ENCODE results near the gene RBPJ. TPM values are rescaled to one million over a fixed set of nuclear protein-coding genes. Genes with fewer than 3 reads are reported as not detected.
"Not testable (repeated sequence)": the region's sequence is repeated elsewhere in the genome, so short reads cannot be mapped to it uniquely, and the experiment has no call there.

RBPJ gene
- total RNA-seq, 6 experiments from 2014 or later = 60.9 to 71.7 (median 69.0) TPM

DNA sequence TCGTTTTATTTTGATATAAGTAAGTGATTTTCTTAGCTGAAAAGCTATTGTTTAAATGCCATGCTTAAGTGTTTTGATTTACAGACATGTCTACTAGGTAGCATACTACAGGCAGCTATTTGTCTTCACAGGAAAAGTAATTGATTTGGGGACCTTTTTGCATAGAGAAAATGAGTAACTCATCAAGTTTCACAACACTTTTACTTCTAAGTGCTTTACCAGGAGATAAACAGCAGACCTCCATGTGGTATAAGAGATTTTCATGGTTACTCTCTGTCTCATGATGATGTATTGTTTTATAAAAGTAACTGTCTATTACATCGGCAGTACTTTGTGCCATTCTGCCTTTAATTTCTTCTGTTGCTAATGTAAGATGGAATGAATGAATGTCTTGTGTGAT, 28.7 kb downstream of the RBPJ start:
- no peak for DNase-seq
- Mint-ChIP-seq H3K4me1 (ENCODE audit: low read depth) (peaks cover 35% of the 10 kb centered on the region), H3K4me3 (no peak overlapping the region), H3K36me3 (ENCODE audit: low read depth) (no peaks in the 10 kb centered on the region), H3K27ac (no peak overlapping the region), H3K9me3 (no peaks in the 10 kb centered on the region), H3K27me3 (ENCODE audit: insufficient read depth) (no peaks in the 10 kb centered on the region; the same call in 1 of the 2 replicates)
- TF ChIP-seq, protein P1, sequence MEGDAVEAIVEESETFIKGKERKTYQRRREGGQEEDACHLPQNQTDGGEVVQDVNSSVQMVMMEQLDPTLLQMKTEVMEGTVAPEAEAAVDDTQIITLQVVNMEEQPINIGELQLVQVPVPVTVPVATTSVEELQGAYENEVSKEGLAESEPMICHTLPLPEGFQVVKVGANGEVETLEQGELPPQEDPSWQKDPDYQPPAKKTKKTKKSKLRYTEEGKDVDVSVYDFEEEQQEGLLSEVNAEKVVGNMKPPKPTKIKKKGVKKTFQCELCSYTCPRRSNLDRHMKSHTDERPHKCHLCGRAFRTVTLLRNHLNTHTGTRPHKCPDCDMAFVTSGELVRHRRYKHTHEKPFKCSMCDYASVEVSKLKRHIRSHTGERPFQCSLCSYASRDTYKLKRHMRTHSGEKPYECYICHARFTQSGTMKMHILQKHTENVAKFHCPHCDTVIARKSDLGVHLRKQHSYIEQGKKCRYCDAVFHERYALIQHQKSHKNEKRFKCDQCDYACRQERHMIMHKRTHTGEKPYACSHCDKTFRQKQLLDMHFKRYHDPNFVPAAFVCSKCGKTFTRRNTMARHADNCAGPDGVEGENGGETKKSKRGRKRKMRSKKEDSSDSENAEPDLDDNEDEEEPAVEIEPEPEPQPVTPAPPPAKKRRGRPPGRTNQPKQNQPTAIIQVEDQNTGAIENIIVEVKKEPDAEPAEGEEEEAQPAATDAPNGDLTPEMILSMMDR (IDR thresholded peaks at IDR 0.05) = no peak

DNA sequence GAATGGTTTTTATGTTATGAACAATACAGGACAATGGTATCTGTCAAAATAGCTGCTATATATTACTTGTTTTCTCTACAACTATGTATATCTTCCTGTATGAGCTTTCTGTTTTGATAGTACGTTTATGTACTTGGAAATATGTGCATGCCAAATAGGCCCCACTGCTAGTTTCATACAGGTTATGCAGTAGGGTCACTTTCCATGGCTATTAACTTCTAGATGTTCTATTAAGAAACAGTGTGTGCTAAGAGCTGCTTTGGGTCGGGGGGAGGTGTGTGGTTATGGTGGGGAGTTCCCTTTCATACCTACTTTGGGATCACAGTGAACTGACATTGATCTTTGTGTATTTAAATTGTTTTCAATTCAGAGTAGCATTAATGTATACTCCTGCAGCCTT, 30.9 kb downstream of the RBPJ start:
- Mint-ChIP-seq H3K27me3 (ENCODE audit: insufficient read depth) (no peaks in the 10 kb centered on the region; the same call in 1 of the 2 replicates), H3K27ac (no peak overlapping the region), H3K4me3 (no peak overlapping the region), H3K36me3 (ENCODE audit: low read depth) (no peaks in the 10 kb centered on the region), H3K4me1 (ENCODE audit: low read depth) (peaks cover 17% of the 10 kb centered on the region), H3K9me3 (no peaks in the 10 kb centered on the region)
- TF ChIP-seq, protein P1 (IDR thresholded peaks at IDR 0.05) = no peak
- no peak for DNase-seq

DNA sequence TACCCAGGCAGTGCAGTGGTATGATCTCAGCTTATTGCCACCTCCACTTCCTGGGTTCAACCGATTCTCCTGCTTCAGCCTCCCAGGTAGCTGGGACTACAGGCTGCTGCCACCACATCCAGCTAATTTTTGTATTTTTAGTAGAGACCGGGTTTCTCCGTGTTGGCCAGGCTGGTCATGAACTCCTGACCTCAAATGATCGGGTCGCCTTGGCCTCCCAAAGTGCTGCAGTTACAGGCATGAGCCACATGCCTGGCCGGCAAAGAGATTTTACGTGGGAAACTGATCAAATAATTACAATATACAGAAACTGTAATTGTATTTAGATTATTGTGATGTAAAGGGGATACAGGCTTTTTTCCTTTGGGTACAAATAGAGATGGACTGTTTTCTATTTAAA, 33.7 kb downstream of the RBPJ start:
- DNase-seq = no peak
- no peak overlapping the region for H3K27ac Mint-ChIP-seq
- no peaks in the 10 kb centered on the region for H3K27me3 Mint-ChIP-seq (ENCODE audit: insufficient read depth)
- peaks cover 19% of the 10 kb centered on the region for H3K4me1 Mint-ChIP-seq (ENCODE audit: low read depth)
- no peak overlapping the region for H3K4me3 Mint-ChIP-seq
- H3K9me3 Mint-ChIP-seq = no peaks in the 10 kb centered on the region
- H3K36me3 Mint-ChIP-seq (ENCODE audit: low read depth) = no peaks in the 10 kb centered on the region
- TF ChIP-seq, protein P1 (IDR thresholded peaks at IDR 0.05) = no peak

DNA sequence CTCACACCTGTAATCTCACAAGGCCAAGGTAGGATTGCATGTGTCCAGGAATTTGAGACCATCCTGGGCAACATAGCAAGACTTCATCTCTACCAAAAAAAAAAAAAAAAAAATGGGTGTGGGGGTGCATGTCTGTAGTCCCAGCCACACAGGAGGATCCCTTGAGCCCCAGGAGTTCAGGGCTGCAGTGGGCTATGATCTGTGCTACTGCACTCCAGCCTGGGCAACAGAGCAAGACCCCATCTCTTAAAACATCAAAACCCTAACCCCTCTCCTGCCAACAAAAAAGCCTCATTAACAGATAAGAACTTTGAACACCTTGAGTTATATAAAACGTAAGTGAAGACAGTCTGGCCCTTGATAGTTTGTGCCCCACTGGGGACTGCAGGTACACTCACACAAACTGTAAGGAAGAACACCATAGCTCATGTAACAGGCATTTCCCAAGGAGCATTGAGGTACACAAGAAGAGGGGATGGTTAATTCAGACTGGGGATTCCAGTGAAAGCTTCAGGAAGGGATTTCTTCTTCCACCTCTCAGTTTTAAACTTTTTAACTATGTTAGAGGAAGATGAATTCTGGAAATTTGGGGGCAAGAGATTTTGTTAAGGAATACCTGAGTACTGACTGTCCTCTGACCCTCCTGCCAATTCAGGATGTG, 34.7 kb downstream of the RBPJ start:
- no peak for DNase-seq
- Mint-ChIP-seq H3K4me1 (ENCODE audit: low read depth) (peaks cover 22% of the 10 kb centered on the region), H3K4me3 (no peak overlapping the region), H3K27ac (no peak overlapping the region), H3K36me3 (ENCODE audit: low read depth) (no peaks in the 10 kb centered on the region), H3K27me3 (ENCODE audit: insufficient read depth) (no peaks in the 10 kb centered on the region), H3K9me3 (no peaks in the 10 kb centered on the region)
- TF ChIP-seq, protein P1 (IDR thresholded peaks at IDR 0.05) = no peak

DNA sequence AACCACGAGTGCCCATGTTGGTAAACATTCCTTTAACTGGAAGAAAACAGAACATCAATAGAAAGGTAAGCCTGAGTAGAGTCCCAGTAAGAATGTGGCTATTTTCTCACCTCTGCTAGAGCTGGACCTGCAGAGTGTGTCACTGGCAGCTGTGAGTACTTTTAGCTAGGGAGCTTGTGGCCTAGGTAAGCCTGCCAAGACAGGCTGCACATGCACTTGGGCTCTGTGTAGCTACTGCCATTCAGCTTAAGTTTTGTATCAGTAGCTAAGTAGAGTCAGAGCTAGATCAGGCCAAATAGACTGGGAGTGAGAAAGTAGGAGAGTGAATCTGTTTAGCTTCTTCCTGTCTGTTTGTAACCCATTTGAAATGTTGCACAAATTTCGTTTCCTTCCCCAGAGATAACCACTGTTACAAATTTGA, 35.3 kb downstream of the RBPJ start:
- H3K4me3 Mint-ChIP-seq = no peak overlapping the region
- no peaks in the 10 kb centered on the region for H3K27me3 Mint-ChIP-seq (ENCODE audit: insufficient read depth)
- DNase-seq = no peak
- H3K9me3 Mint-ChIP-seq = no peaks in the 10 kb centered on the region
- H3K36me3 Mint-ChIP-seq (ENCODE audit: low read depth) = no peaks in the 10 kb centered on the region
- TF ChIP-seq, protein P1 (IDR thresholded peaks at IDR 0.05) = no peak
- H3K27ac Mint-ChIP-seq = no peak overlapping the region
- peaks cover 27% of the 10 kb centered on the region for H3K4me1 Mint-ChIP-seq (ENCODE audit: low read depth)

DNA sequence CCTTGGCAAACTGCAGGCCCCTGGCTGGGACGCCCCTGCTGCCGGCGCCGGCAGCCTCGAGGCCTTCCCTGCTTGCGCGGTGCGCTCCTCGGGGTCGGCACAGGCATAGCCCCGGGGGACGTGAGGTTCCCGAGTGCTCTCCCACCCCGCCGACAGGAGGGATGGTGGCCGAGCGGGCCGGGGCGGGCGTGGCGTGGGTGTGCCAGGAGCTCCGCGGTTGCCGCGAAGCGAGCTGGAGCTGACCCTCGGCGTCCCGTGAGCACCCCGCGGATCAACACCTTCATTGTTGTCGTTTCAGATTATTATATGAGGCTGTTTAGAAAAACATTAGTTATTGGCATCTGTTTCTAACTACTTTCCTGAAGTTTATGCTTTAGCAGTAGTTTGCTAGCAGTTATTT, 38.7 kb downstream of the RBPJ start:
- H3K9me3 Mint-ChIP-seq; H3K27ac Mint-ChIP-seq; H3K27me3 Mint-ChIP-seq (ENCODE audit: insufficient read depth); H3K36me3 Mint-ChIP-seq (ENCODE audit: low read depth); DNase-seq: not testable (repeated sequence)
- H3K4me3 Mint-ChIP-seq = peak overlapping the region; percentile 56
- H3K4me1 Mint-ChIP-seq (ENCODE audit: low read depth) = peaks cover 43% of the 10 kb centered on the region
